Ureter (tissue), 1 donor: ENCODE results near the gene TATDN3. TPM values are rescaled to one million over a fixed set of nuclear protein-coding genes. Genes with fewer than 3 reads are reported as not detected.
A peak's percentile ranks its signal among the peaks of the same experiment; 100 is the strongest.
"Not testable (repeated sequence)": the region's sequence is repeated elsewhere in the genome, so short reads cannot be mapped to it uniquely, and the experiment has no call there.

Experiments
- DNase-seq: peaks from one replicate; pipeline ENCODE4 v3.0.0-alpha.2; 2020; ENCODE audit warnings: low spot score
- total RNA-seq: library from RNA; stranded (reverse); gene quantifications from one replicate; pipeline ENCODE4 v1.2.4, GENCODE V29; 2023
- donor health status: DM: yes; HTN: yes; CAD: no.

Gene TATDN3
- total RNA-seq, 1 donor from 2014 or later: 11.0 TPM

DNA sequence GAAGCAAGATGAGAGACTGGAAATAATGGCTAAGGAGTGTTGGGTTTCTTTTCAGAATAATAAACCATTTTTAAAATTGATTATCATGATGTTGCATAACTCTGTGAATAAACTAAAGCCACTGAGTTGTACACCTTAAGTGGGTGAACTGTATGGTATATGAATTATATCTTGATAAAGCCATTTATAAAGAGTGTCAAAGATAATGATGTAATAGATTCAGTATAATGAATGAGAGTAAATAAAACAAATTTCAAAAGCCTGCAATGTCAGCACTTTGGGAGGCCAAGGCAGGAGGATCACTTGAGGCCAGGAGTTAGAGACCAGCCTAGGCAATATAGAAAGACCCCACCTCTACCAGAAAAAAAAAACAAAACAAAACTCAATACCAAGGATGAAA is 16.5 kb upstream of the TATDN3 start:
- no peak for DNase-seq

DNA sequence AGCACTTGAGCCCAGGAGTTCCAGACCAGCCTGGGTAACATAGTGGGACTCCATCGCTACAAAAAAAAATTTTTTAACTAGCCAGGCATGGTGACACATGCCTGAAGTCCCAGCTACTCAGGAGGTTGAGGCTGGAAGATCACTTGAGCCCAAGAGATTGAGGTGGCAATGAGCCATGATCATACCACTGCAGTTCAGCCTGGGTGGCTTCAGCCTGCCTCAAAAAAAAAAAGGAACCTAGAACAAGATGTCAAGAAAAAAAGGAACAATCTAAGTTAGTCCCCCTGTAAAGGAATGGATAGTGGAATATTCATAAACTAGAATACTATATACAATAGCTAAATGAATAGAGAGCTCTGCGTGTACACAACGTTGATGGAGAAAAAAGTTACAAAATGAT is 14.5 kb upstream of the TATDN3 start:
- DNase-seq: no peak

DNA sequence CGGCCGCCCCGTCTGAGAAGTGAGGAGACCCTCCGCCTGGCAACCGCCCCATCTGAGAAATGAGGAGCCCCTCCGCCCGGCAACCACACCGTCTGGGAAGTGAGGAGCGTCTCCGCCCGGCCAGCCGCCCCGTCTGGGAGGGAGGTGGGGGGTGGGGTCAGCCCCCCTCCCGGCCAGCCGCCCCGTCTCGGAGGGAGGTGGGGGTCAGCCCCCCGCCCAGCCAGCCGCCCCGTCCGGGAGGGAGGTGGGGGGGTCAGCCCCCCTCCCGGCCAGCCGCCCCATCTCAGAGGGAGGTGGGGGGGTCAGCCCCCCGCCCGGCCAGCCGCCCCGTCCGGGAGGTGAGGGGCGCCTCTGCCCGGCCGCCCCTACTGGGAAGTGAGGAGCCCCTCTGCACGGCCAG is 12.6 kb upstream of the TATDN3 start:
- DNase-seq: not testable (repeated sequence)

GRCh38 chr1:212780759-212781158 is 10.9 kb upstream of the TATDN3 start:
- no peak for DNase-seq

GRCh38 chr1:212781225-212781624 is 10.5 kb upstream of the TATDN3 start:
- no peak for DNase-seq

- DNase-seq: no peak
These were observed 9.1 kb upstream of the TATDN3 start for GRCh38 chr1:212782422-212783154.

- DNase-seq: no peak
These were observed 7.7 kb upstream of the TATDN3 start for GRCh38 chr1:212783976-212784375.

GRCh38 chr1:212785871-212786270 is 5.8 kb upstream of the TATDN3 start:
- DNase-seq: no peak

DNA sequence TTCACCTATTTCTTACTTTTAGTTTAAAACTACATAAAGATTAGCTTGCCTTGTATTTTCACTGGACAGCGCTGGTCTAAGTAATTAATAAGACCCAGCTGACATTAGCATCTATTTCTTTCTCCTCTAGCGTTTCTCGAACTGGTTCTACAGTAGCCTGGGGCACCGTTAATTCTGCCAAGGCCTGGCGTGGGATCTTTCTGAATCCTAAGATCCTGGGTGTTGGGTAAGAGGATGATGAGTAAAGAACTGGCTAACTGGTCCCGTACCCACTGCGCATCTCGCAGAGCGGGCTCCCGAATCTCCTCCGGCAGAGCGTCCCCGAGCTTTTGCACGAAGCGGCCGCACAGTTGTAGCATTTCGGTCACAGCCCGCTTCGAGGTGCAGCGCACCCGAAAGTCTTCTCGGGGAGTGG is 426 bp upstream of the TATDN3 start:
- DNase-seq: peak; percentile 45

DNA sequence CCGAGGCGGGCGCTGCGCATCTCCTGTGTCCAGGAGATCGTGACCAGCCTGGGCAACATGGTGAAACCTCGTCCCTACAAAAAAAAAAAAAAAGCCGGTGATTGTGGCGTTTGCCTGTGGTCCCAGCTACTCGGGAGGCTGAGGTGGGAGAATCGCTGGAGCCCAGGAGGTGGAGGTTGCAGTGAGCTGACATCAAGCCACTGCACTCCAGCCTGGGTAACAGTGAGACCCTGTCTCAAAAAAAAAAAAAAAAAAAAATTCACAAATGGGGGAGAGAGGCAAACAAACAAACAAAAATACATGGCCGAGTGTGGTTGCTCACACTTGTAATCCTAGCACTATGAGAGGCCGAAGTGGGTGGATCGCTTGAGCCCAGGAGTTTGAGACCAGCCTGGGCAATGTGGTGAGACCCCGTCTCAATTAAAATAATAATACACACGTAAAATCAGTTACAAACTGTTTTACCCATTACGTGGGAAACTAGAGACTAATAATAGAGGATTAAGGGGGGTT is 758 bp downstream of the TATDN3 start:
- no peak for DNase-seq

- DNase-seq: no peak
These were observed 2.9 kb downstream of the TATDN3 start for GRCh38 chr1:212794561-212795014.

- DNase-seq: no peak
These were observed 6.0 kb downstream of the TATDN3 start for GRCh38 chr1:212797681-212798080.

DNA sequence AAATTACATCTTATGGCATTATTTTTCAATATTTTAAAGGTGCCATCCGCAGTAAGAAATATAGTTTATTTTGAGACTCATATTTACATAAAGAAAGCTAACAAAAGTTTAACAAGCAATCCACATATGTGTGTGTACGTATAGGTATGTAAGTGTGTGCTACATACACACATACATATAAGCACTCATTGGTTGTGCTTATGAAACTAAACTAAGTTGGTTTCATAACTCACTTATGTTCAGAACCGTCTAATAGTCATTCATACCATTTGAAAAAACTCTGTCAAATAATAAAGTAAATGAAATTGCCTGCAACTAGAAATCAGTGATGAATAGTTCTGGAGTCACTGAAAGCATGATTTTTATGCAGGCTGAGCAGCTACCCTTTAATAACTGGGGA is 14.1 kb downstream of the TATDN3 start:
- DNase-seq: no peak

DNA sequence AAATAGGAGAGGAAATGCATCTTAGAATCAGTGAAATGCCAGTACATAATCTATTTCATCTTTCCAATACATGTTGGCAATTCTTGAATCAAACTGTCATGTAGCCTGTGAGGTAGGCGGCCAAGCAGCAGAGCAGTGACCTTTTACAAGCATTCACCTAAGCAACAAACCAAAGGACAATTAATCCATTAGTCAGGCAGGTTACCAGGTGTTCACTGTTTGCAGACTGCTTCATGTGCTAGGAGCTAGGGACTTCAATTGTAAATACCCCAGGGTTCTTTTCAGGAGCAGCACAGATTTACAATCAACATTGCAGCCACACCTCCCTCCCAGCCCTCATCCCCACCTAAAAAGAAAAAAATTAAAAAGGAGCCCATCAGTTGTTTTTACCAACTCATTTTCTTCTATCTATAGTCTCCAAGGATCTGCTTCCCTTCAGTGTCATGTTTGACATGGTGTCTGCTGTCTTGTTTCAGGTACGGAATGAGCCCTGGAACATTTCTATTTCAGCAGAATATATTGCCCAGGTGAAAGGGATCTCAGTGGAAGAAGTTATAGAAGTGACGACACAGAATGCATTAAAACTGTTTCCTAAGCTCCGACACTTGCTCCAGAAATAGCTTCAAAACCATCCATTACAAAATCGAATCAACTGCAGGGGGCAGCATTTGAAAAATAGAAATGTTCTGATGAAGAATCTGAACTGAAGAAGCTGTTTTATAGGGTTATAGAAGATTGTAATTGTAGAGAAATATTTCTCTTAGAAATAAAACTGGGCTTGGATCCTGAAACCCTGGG is 23.0 kb downstream of the TATDN3 start:
- no peak for DNase-seq

GRCh38 chr1:212816567-212817278 is 25.0 kb downstream of the TATDN3 start:
- no peak for DNase-seq

DNA sequence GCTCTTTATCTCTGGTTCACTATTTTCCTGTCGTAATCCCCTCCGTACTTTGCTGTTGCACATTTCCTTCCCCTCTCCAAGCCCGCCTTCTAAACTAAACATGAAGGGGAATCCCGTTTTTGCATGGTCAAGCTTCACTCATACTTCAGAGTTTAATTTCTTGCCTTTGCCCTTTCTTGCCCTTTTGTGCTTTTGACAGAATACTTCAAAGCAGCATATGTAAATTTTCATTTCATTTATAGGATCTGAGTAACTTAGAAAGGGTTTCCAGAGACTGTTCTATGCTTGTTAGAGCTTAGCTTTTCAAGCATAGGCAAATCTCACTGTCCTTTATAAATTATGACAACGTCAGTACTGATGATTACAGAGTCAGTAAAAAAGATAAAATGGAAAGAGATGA is 28.0 kb downstream of the TATDN3 start:
- DNase-seq: no peak

GRCh38 chr1:212820969-212821368 is 29.3 kb downstream of the TATDN3 start:
- DNase-seq: no peak

- DNase-seq: no peak
These were observed 31.3 kb downstream of the TATDN3 start for GRCh38 chr1:212822956-212823355.

DNA sequence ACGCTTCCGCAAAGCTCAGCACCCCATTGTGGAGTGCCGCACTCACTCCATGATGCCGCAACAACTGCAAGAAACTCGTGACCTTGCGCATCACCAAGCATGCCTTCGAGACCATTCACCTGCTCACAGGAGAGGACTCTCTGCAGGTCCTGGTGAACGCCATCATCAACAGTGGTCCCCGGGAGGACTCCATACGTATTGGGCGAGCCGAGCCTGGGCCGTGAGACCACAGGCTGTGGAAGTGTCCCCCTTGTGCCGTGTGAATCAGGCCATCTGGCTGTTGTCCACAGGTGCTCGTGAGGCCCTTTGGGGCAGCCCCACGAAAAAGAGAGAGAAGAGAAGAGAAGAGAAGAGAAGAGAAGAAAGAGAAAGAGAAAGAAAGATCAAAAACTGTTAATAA is 32.5 kb downstream of the TATDN3 start:
- DNase-seq: no peak

DNA sequence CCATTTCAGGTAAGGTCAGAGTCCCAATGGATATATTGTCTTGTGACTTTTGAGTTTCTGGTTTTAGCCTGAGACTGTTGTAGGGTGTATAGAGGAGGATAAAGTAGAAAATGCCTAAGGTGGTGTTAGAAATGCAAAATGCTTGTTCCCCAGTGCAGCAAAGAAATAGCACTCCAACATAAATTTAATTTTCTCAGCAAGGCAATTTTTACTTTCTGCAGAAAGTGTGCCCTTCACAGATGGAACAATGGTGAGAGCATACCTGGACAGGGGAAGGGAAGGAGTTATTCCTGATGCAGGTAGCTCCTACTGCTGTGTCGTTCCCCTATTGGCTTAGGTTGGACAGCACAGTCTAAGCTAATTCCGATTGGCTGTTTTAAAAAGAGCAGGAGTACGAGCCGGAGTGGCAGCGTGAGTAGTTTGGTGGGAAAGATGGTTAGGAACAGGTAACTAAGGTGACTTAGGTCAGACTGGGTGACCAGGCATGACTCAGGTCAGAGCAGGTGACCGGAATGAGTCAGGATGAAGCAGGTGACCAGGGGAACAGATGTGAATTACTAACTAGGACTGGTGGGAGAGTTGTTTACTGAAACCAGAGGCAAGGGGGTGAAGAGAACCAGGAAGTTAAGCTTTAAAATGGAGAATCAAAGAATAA is 34.2 kb downstream of the TATDN3 start:
- DNase-seq: no peak

GRCh38 chr1:212827171-212827776 is 35.6 kb downstream of the TATDN3 start:
- no peak for DNase-seq
